ENCODE data around the gene ZNF646.

ZNF646 gene

GRCh38 chr16:31131841-31132271 is 57.6 kb downstream of the ZNF646 start:
- H3K9ac ChIP-seq (ENCODE audit: insufficient read length, low read depth): no peak overlapping the region
- H3K9me3 ChIP-seq (ENCODE audit: insufficient read depth, low read length): no peaks in the 10 kb centered on the region
- no peak for TF ChIP-seq YY1 (IDR thresholded peaks at IDR 0.05; ENCODE audit: insufficient read depth, insufficient read length)
- TF ChIP-seq SUZ12 (IDR thresholded peaks at IDR 0.05; ENCODE audit: extremely low read depth, insufficient read depth, insufficient read length): no peak
- TF ChIP-seq ZNF274 (IDR thresholded peaks at IDR 0.05; ENCODE audit: low read depth, low read length): no peak
- DNase-seq (ENCODE audit: low read depth, low spot score): no peak
- H3K4me3 ChIP-seq (ENCODE audit: insufficient read length, low read depth): no peak overlapping the region
- peaks cover 35% of the 10 kb centered on the region for H3K4me1 ChIP-seq (ENCODE audit: insufficient read depth, insufficient read length)
- peaks cover 64% of the 10 kb centered on the region for H3K36me3 ChIP-seq (ENCODE audit: insufficient read depth, insufficient read length, low read length)
- H3K27me3 ChIP-seq (ENCODE audit: insufficient read depth, insufficient read length): no peaks in the 10 kb centered on the region

GRCh38 chr16:31132303-31132979 is 58.2 kb downstream of the ZNF646 start:
- no peak overlapping the region for H3K4me3 ChIP-seq (ENCODE audit: insufficient read length, low read depth)
- H3K9me3 ChIP-seq (ENCODE audit: insufficient read depth, low read length): no peaks in the 10 kb centered on the region
- H3K4me1 ChIP-seq (ENCODE audit: insufficient read depth, insufficient read length): peaks cover 33% of the 10 kb centered on the region
- no peaks in the 10 kb centered on the region for H3K27me3 ChIP-seq (ENCODE audit: insufficient read depth, insufficient read length)
- TF ChIP-seq ZNF274 (IDR thresholded peaks at IDR 0.05; ENCODE audit: low read depth, low read length) (no peak), SUZ12 (IDR thresholded peaks at IDR 0.05; ENCODE audit: extremely low read depth, insufficient read depth, insufficient read length) (no peak)
- DNase-seq (ENCODE audit: low read depth, low spot score): no peak
- no peak overlapping the region for H3K9ac ChIP-seq (ENCODE audit: insufficient read length, low read depth)
- H3K36me3 ChIP-seq (ENCODE audit: insufficient read depth, insufficient read length, low read length): peaks cover 59% of the 10 kb centered on the region

GRCh38 chr16:31133046-31133501 is 58.9 kb downstream of the ZNF646 start:
- TF ChIP-seq ZNF274 (IDR thresholded peaks at IDR 0.05; ENCODE audit: low read depth, low read length): no peak
- no peak for TF ChIP-seq SUZ12 (IDR thresholded peaks at IDR 0.05; ENCODE audit: extremely low read depth, insufficient read depth, insufficient read length)
- no peak for TF ChIP-seq YY1 (IDR thresholded peaks at IDR 0.05; ENCODE audit: insufficient read depth, insufficient read length)
- no peak for DNase-seq (ENCODE audit: low read depth, low spot score)
- H3K4me1 ChIP-seq (ENCODE audit: insufficient read depth, insufficient read length): peaks cover 29% of the 10 kb centered on the region
- peaks cover 52% of the 10 kb centered on the region for H3K36me3 ChIP-seq (ENCODE audit: insufficient read depth, insufficient read length, low read length)
- H3K9ac ChIP-seq (ENCODE audit: insufficient read length, low read depth): peak overlapping the region; percentile 73
- H3K4me3 ChIP-seq (ENCODE audit: insufficient read length, low read depth): no peak overlapping the region
- no peaks in the 10 kb centered on the region for H3K9me3 ChIP-seq (ENCODE audit: insufficient read depth, low read length)
- no peaks in the 10 kb centered on the region for H3K27me3 ChIP-seq (ENCODE audit: insufficient read depth, insufficient read length)
